ENCODE data around the gene YES1.
"Not testable (repeated sequence)": the region's sequence is repeated elsewhere in the genome, so short reads cannot be mapped to it uniquely, and the experiment has no call there.

The YES1 gene

DNA sequence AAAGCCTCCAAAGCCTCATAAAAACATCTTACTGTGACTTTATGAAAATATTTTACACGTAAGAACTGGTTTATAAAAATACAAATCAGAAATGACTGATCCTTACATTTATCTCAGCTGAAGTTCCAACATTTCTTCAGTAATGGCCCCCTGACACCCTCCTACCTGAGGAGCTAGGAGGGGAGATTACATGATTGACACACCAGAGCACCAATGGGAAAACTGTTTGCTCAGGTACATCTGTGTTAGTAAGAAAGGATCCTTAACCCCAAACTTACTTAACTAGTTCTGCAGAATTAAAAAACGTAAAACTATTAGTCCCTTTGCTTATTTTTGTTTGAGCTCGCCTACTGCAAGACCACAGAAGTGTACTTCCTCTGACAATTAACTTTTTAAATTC, 126.6 kb downstream of the YES1 start:
- H2BK12ac ChIP-seq (ENCODE audit: low read length in 2 of 2), result no peak overlapping the region
- no peak overlapping the region for H3K4ac ChIP-seq (ENCODE audit: low read depth in 1 of 2, low read length in 2 of 2)
- H3K9ac ChIP-seq (ENCODE audit: low read length), result no peak overlapping the region
- H3K4me1 ChIP-seq (ENCODE audit: control insufficient read depth, insufficient read depth, low read depth, low read length), result peaks cover 7% of the 10 kb centered on the region
- DNase-seq, result no peak
- H3K27me3 ChIP-seq (ENCODE audit: control insufficient read depth in 1 of 2, insufficient read depth in 1 of 2, low read length in 2 of 2), result no peaks in the 10 kb centered on the region
- peaks cover 42 to 85% of the 10 kb centered on the region in 2 experiments for H3K36me3 ChIP-seq (ENCODE audit: control insufficient read depth in 1 of 2, insufficient read depth in 2 of 2, low read depth in 1 of 2, low read length in 2 of 2)
- WGBS, result 97% methylated on average over 3 of the region's 3 CpGs
- H4K8ac ChIP-seq (ENCODE audit: low read length), result no peak overlapping the region
- H3K18ac ChIP-seq (ENCODE audit: low read depth in 1 of 2, low read length in 2 of 2), result no peak overlapping the region
- no peak overlapping the region for H2BK120ac ChIP-seq (ENCODE audit: low read depth, low read length)
- H2AK5ac ChIP-seq (ENCODE audit: low read length, severe bottlenecking), result no peak overlapping the region
- H3K14ac ChIP-seq (ENCODE audit: low read length in 2 of 2), result no peak overlapping the region
- H3K4me2 ChIP-seq (ENCODE audit: low read length, poor library complexity, severe bottlenecking), result no peak overlapping the region
- no peak overlapping the region for H3K4me3 ChIP-seq (ENCODE audit: insufficient read depth in 1 of 2, low read depth in 1 of 2, low read length in 2 of 2)
- no peak overlapping the region for H3K27ac ChIP-seq (ENCODE audit: low read length, poor library complexity, severe bottlenecking)
- no peak overlapping the region for H3K23ac ChIP-seq (ENCODE audit: low read length in 2 of 2)
- no peak overlapping the region for H2BK15ac ChIP-seq (ENCODE audit: low read depth, poor library complexity, severe bottlenecking)
- H3K79me1 ChIP-seq (replicated peaks; ENCODE audit: low read length, poor library complexity, severe bottlenecking), result peaks cover 5% of the 10 kb centered on the region
- no peak overlapping the region for H2BK5ac ChIP-seq (ENCODE audit: low read depth, low read length, poor library complexity, severe bottlenecking)
- no peak overlapping the region for H2AFZ ChIP-seq (ENCODE audit: low read depth, low read length)
- no peaks in the 10 kb centered on the region for H3K9me3 ChIP-seq (ENCODE audit: control insufficient read depth, low read length)
- H4K91ac ChIP-seq (ENCODE audit: low read length), result no peak overlapping the region

- Histone ChIP-seq H4K91ac (ENCODE audit: low read length) (no peak overlapping the region), H3K4me3 (ENCODE audit: insufficient read depth in 1 of 2, low read depth in 1 of 2, low read length in 2 of 2) (no peak overlapping the region), H3K79me1 (replicated peaks; ENCODE audit: low read length, poor library complexity, severe bottlenecking) (peaks cover 3% of the 10 kb centered on the region), H2BK120ac (ENCODE audit: low read depth, low read length) (no peak overlapping the region), H3K4ac (ENCODE audit: low read depth in 1 of 2, low read length in 2 of 2) (no peak overlapping the region), H3K27me3 (ENCODE audit: control insufficient read depth in 1 of 2, insufficient read depth in 1 of 2, low read length in 2 of 2) (no peaks in the 10 kb centered on the region), H2AK5ac (ENCODE audit: low read length, severe bottlenecking) (no peak overlapping the region), H3K9me3 (ENCODE audit: control insufficient read depth, low read length) (no peaks in the 10 kb centered on the region), H3K18ac (ENCODE audit: low read depth in 1 of 2, low read length in 2 of 2) (no peak overlapping the region), H3K4me2 (ENCODE audit: low read length, poor library complexity, severe bottlenecking) (no peak overlapping the region), H3K4me1 (ENCODE audit: control insufficient read depth, insufficient read depth, low read depth, low read length) (peaks cover 7% of the 10 kb centered on the region), H3K23ac (ENCODE audit: low read length in 2 of 2) (no peak overlapping the region), H3K27ac (ENCODE audit: low read length, poor library complexity, severe bottlenecking) (no peak overlapping the region), H3K36me3 (ENCODE audit: control insufficient read depth in 1 of 2, insufficient read depth in 2 of 2, low read depth in 1 of 2, low read length in 2 of 2) (peaks cover 41 to 87% of the 10 kb centered on the region in 2 experiments), H3K9ac (ENCODE audit: low read length) (no peak overlapping the region), H2AFZ (ENCODE audit: low read depth, low read length) (no peak overlapping the region), H4K8ac (ENCODE audit: low read length) (no peak overlapping the region), H2BK12ac (ENCODE audit: low read length in 2 of 2) (no peak overlapping the region), H2BK15ac (ENCODE audit: low read depth, poor library complexity, severe bottlenecking) (no peak overlapping the region), H2BK5ac (ENCODE audit: low read depth, low read length, poor library complexity, severe bottlenecking) (no peak overlapping the region), H3K14ac (ENCODE audit: low read length in 2 of 2) (no peak overlapping the region)
- 90% methylated on average over 5 of the region's 5 CpGs for WGBS
- no peak for DNase-seq
Measured at GRCh38 chr18:683531-683930, 128.5 kb downstream of the YES1 start.

GRCh38 chr18:682833-683232, 129.2 kb downstream of the YES1 start:
- no peaks in the 10 kb centered on the region for H3K27me3 ChIP-seq (ENCODE audit: control insufficient read depth in 1 of 2, insufficient read depth in 1 of 2, low read length in 2 of 2)
- H3K9ac ChIP-seq (ENCODE audit: low read length), result no peak overlapping the region
- H3K4ac ChIP-seq (ENCODE audit: low read depth in 1 of 2, low read length in 2 of 2), result no peak overlapping the region
- H3K14ac ChIP-seq (ENCODE audit: low read length in 2 of 2), result no peak overlapping the region
- no peak overlapping the region for H3K27ac ChIP-seq (ENCODE audit: low read length, poor library complexity, severe bottlenecking)
- H3K4me2 ChIP-seq (ENCODE audit: low read length, poor library complexity, severe bottlenecking), result no peak overlapping the region
- H3K4me1 ChIP-seq (ENCODE audit: control insufficient read depth, insufficient read depth, low read depth, low read length), result peaks cover 7% of the 10 kb centered on the region
- H3K79me1 ChIP-seq (replicated peaks; ENCODE audit: low read length, poor library complexity, severe bottlenecking), result peaks cover 5% of the 10 kb centered on the region
- no peak overlapping the region for H4K8ac ChIP-seq (ENCODE audit: low read length)
- H3K18ac ChIP-seq (ENCODE audit: low read depth in 1 of 2, low read length in 2 of 2), result no peak overlapping the region
- no peaks in the 10 kb centered on the region for H3K9me3 ChIP-seq (ENCODE audit: control insufficient read depth, low read length)
- H3K23ac ChIP-seq (ENCODE audit: low read length in 2 of 2), result no peak overlapping the region
- no peak overlapping the region for H2BK5ac ChIP-seq (ENCODE audit: low read depth, low read length, poor library complexity, severe bottlenecking)
- no peak for DNase-seq
- no peak overlapping the region for H3K4me3 ChIP-seq (ENCODE audit: insufficient read depth in 1 of 2, low read depth in 1 of 2, low read length in 2 of 2)
- no peak overlapping the region for H4K91ac ChIP-seq (ENCODE audit: low read length)
- peaks cover 42 to 88% of the 10 kb centered on the region in 2 experiments for H3K36me3 ChIP-seq (ENCODE audit: control insufficient read depth in 1 of 2, insufficient read depth in 2 of 2, low read depth in 1 of 2, low read length in 2 of 2)
- H2BK15ac ChIP-seq (ENCODE audit: low read depth, poor library complexity, severe bottlenecking), result no peak overlapping the region
- no peak overlapping the region for H2BK12ac ChIP-seq (ENCODE audit: low read length in 2 of 2)
- H2AK5ac ChIP-seq (ENCODE audit: low read length, severe bottlenecking), result no peak overlapping the region
- H2BK120ac ChIP-seq (ENCODE audit: low read depth, low read length), result no peak overlapping the region
- H2AFZ ChIP-seq (ENCODE audit: low read depth, low read length), result no peak overlapping the region

GRCh38 chr18:682416-682815, 129.6 kb downstream of the YES1 start:
- H4K8ac ChIP-seq (ENCODE audit: low read length); H3K23ac ChIP-seq (ENCODE audit: low read length in 2 of 2); H3K27me3 ChIP-seq (ENCODE audit: control insufficient read depth in 1 of 2, insufficient read depth in 1 of 2, low read length in 2 of 2); H2BK120ac ChIP-seq (ENCODE audit: low read depth, low read length); H3K18ac ChIP-seq (ENCODE audit: low read depth in 1 of 2, low read length in 2 of 2); H3K4me3 ChIP-seq (ENCODE audit: insufficient read depth in 1 of 2, low read depth in 1 of 2, low read length in 2 of 2); H3K4me2 ChIP-seq (ENCODE audit: low read length, poor library complexity, severe bottlenecking); H3K9me3 ChIP-seq (ENCODE audit: control insufficient read depth, low read length); H2BK12ac ChIP-seq (ENCODE audit: low read length in 2 of 2); H3K4ac ChIP-seq (ENCODE audit: low read depth in 1 of 2, low read length in 2 of 2); H2AFZ ChIP-seq (ENCODE audit: low read depth, low read length); H2BK5ac ChIP-seq (ENCODE audit: low read depth, low read length, poor library complexity, severe bottlenecking); H2AK5ac ChIP-seq (ENCODE audit: low read length, severe bottlenecking); H4K91ac ChIP-seq (ENCODE audit: low read length); H2BK15ac ChIP-seq (ENCODE audit: low read depth, poor library complexity, severe bottlenecking); H3K79me1 ChIP-seq (replicated peaks; ENCODE audit: low read length, poor library complexity, severe bottlenecking); DNase-seq; H3K4me1 ChIP-seq (ENCODE audit: control insufficient read depth, insufficient read depth, low read depth, low read length); H3K27ac ChIP-seq (ENCODE audit: low read length, poor library complexity, severe bottlenecking); H3K14ac ChIP-seq (ENCODE audit: low read length in 2 of 2); H3K9ac ChIP-seq (ENCODE audit: low read length): not testable (repeated sequence)
- 99% methylated on average over 9 of the region's 9 CpGs for WGBS
- H3K36me3 ChIP-seq (ENCODE audit: control insufficient read depth in 1 of 2, insufficient read depth in 2 of 2, low read depth in 1 of 2, low read length in 2 of 2), result peaks cover 45 to 90% of the 10 kb centered on the region in 2 experiments
